Measurements from ENCODE around the gene PLD6.
"Not testable (repeated sequence)": the region's sequence is repeated elsewhere in the genome, so short reads cannot be mapped to it uniquely, and the experiment has no call there.

Gene PLD6

DNA sequence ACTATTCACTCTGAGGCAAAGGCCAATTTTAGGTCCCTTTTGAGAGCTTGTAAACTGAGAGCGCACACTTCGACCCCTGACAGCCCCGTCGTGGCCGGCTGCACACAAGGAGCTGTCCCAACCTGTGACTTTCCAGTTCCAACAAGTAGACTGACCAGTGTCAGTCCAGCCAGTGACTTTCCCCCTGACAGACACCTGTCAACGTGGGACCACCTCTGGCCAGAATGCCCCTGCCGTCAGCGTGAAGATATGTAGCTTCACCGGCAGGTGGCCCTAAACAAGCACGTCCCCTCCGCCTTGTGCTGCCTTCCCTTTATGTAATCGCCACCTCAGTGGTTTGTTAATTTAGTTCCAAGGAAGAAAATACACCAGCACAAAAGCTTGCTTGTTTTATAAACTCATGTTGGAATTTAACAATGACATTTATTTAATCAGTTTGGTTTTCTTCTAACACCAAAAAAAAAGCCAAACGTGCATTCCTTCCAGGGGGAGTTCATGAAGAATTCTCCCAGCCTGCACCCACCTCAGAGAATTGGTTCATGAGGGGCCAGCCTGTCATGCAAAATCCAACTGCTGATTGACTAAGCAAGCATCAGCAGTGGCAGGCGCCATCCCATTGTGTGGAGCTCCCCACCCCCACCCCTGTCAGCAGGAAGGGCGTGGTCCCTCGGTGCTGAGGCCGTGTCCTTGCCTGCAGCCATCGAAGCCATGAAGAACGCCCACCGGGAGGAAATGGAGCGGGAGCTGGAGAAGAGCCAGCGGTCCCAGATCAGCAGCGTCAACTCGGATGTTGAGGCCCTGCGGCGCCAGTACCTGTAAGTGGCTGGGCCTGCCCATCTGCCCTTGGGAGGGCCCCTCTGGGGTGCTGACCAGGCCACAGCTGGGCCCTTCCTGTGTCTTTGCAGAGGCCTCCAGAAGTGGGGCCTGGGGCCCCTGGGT, 33.9 kb downstream of the PLD6 start:
- DNase-seq = no peak

DNA sequence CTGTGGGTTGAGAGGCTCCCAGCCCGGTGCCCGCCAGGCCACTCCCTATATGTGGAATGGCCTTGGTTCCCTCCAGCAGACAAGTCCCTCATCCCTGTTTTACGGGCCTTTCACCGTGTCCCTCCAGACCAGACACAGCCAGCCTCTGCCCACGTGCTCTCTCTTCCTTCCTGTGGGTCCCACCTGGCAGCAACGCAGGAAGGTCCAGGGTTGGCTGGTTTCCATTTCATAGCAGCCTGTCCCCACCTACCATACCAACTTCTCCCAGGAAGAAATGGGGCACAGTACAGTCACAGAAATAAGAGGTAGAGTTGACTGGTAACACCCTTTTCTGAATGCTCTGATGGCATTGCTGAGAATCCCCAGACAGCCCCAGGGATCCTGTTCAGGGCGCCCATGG, 34.9 kb downstream of the PLD6 start:
- no peak for DNase-seq

DNA sequence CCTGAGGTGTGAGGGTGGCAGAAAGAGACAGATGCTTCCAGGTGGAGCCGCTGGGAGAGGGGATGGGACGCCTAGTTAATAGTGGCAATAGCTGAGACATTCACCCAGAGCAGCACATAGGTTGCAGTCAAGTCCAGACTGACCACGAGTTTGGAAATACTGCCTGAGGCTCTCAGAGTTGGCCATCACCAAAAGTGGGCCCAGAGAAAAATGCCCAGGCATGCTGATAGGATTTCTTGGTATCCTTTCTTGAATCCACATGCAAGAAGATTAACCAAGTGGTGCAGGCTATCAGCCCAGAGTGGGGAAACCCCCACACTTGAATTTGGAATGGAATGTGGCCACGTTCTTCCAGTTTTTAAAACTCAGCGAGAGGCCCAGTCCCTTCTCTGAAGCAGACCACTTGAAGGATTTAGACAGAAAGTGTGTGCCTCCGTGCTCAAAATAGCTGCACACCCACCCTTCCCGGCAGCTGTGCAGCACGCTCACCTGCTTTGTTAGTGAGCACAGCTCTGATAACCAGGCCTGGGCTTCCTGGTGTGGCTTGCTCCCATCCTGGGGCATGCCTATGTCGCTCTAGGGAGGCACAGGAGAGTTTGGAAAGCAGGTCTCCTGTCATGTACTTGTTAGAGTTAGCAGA, 35.7 kb downstream of the PLD6 start:
- no peak for DNase-seq

DNA sequence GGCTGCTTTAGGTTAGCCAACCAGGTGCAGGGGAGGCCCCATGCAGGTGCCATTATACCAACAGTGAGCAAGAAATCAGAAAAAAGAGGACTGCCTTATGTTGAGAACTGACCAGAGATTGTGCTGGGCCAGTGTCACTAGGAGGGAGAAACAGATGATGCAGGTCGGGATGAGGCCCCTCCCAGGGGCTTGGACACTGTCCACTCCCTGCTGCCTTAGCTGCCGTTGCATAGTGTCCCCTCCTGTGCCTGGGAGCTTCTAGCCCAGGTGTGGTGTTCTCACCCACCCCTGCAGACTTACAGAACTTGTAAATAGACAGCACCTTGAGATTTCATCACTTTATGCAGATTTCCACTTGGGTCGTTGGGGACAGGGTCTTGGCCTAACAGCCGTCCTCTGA, 36.7 kb downstream of the PLD6 start:
- DNase-seq = no peak

DNA sequence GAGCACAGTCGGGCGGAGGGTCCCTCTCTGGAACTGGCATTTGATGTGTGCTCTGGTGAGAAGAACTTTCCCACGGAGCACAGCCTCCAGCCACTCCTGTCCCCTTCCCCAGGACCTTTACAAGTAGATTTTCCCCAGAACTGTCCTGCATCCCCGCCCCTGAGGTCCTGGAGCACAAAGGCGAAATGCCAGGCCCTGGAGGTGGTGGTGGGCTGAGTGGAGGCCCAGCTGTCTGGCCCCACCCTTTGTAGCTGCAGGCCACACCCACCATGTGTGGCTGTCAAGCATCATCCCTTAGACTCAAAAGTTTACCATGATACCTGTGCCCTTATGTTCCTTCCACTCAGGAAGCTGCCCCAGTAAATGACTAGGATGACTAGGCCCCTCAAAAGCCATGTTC, 37.7 kb downstream of the PLD6 start:
- no peak for DNase-seq

DNA sequence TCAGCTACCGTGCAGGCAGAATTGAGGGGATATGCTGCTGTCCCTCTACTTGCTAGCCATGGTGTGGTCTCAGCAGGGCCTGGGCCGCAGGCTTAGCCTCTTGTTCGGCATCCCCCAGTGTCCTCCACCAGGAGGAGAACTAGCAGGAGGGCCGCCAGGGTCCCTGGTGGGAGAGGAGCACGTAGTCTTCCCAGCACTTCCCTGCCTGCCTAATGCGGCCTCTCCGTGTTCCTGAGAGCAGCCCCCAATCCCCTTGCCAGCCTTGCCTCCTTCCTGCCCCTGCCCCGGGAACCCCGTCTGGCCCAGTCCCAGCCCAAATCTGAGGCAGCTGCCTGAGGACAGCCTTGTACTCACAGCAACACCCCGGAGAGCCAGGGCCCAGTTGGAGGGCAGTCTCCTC, 38.1 kb downstream of the PLD6 start:
- DNase-seq = no peak

DNA sequence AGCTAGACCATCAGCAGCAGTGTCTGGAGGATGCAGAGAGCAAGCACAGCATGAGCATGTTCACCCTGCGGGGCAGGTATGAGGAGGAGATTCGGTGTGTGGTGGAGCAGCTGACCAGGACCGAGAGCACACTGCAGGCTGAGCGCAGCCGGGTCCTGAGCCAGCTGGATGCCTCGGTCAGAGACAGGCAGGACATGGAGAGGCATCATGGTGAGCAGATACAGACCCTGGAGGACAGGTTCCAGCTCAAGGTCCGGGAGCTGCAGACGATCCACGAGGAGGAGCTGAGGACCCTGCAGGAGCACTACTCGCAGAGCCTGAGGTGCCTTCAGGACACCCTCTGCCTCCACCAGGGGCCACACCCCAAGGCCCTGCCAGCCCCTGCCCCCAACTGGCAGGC, 38.8 kb downstream of the PLD6 start:
- no peak for DNase-seq

DNA sequence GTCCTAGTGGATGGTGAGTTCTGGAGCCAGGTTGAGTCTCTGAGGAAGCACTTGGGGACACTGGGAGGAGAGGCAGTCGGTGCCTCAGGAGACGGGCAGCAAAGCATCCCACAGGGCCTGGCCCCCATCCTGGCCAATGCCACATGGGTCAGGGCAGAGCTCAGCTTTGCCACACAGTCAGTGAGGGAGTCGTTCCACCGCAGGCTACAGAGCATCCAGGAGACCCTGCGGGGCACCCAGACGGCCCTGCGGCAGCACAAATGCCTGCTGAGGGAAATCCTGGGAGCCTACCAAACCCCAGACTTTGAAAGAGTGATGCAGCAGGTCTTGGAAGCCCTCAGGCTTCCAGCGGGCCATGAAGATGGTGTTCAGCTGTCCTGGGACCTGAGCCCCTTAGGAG, 39.7 kb downstream of the PLD6 start:
- no peak for DNase-seq

DNA sequence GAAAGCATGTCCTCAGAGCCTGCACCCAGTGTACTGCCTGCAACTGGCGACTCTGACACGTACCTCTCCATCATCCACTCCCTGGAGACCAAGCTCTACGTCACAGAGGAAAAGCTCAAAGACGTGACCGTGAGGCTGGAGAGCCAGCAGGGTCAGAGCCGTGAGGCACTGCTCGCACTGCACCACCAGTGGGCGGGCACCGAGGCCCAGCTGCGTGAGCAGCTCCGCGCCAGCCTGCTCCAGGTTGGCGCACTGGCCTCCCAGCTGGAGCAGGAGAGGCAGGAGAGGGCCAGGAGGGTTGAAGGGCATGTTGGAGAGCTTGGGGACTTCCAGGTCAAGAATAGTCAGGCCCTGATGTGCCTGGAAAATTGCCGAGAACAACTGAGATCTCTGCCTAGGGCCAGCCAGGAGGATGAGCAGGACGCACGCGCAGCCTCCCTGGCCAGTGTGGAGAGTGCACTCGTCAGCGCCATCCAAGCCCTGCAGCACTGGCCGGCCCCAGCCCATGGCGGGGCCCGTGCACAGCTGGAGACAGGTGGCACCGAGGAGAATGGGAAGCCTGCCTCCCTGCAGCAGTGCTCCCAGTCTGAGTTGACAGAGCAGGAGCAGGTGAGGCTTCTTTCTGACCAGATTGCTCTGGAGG, 40.3 kb downstream of the PLD6 start:
- no peak for DNase-seq

DNA sequence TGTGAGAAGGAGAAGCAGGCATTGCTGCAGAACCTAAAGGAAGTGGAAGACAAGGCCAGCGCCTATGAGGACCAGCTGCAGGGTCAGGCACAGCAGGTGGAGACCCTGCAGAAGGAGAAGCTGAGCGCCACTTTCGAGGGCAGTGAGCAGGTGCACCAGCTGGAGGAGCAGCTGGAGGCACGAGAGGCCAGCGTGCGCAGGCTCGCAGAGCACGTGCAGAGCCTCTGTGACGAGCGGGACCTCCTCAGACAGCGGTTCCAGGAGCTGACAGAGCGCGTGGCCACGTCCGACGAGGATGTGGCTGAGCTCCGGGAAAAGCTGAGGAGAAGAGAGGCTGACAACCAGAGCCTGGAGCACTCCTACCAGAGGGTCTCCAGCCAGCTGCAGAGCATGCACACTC, 41.5 kb downstream of the PLD6 start:
- no peak for DNase-seq

DNA sequence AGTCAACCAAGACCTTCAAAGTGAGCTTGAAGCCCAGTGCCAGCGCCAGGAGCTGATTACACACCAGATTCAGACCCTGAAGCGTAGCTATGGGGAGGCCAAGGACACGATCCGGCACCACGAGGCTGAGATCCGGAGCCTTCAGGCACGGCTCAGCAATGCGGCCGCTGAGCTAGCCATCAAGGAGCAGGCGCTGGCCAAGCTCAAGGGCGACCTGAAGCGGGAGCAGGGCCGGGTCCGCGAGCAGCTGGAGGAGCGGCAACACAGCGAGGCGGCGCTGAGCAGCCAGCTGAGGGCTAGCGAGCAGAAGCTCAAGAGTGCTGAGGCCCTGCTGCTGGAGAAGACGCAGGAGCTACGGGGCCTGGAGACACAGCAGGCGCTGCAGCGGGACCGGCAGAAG, 42.0 kb downstream of the PLD6 start:
- no peak for DNase-seq

DNA sequence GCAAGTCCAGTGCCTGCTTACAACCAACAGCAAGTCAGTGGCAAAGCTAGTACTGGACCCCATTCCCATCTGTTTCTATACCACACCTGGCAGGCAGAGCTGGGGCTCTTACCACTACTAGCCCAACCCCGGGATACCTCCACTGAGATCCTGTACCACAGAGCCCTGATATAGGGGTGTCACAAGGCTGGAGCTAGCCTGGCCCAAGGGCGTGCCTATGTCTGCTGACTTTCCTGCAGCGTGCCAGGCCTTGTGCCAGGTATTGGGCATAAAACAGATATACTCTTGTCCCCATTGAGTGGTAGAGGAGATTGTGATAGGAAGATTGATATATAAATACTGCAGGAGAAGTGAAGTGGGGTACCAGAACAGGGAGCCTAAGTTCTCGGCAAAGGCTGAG, 44.4 kb downstream of the PLD6 start:
- no peak for DNase-seq

DNA sequence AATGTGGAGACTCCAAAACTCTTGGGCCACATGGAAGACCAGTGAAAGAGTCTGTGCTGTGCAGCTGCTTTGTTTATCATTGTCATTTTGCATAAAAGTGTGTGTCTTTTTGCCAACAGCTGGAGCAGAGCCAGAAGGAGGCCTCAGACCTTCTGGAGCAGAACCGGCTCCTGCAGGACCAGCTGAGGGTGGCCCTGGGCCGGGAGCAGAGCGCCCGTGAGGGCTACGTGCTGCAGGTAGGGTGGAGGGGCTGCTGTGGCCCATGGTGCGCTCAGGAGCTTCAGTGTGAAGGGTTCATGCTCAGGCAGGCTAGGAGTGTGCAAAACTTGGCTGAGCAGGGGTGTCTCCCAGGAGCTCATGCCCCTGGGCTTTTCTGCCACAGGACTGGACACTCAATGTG, 45.0 kb downstream of the PLD6 start:
- DNase-seq = no peak

DNA sequence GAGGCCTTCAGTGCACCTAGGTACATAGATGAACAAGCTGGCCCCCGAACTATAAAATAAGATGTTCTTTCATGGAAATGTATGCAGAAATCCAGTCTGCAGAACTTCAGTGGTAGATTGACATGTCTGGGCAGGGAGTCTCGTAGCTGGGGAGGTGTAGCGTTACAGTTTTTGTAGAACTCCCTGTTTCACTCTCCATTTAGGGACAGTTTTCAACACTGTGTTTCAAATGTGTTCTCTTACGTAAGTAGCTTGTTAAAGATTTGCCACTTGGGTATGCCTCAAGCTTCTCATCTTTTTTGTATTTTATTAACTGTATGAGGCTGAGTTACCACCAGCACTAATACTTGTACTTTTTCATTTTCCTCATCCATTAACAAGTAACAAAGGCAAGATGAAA, 46.6 kb downstream of the PLD6 start:
- DNase-seq = no peak

DNA sequence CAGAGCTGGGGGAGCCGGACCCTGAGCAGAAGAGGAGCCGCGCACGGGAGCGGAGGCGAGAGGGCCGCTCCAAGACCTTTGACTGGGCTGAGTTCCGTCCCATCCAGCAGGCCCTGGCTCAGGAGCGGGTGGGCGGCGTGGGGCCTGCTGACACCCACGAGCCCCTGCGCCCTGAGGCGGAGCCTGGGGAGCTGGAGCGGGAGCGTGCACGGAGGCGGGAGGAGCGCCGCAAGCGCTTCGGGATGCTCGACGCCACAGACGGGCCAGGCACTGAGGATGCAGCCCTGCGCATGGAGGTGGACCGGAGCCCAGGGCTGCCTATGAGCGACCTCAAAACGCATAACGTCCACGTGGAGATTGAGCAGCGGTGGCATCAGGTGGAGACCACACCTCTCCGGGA, 47.6 kb downstream of the PLD6 start:
- not testable (repeated sequence) for DNase-seq

DNA sequence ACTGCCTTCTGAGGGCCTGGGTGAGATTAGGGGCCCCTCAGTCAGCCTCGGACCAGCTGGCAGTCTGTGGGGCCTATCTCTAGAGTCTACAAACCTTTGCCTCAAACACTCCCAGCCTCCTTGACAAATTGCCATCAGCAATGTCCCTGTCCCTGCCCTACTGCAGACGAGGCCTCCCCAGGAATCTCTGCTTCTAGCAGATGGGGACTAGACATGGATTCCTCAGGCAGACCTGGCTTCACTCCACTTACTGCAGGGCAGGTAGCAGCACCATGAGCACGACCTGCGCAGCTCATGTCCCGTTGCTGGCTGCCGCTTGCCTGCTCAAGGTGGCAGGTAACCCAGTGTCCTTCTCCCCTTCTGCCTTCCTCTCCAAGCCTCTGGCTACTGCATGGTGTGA, 49.1 kb downstream of the PLD6 start:
- DNase-seq = no peak

DNA sequence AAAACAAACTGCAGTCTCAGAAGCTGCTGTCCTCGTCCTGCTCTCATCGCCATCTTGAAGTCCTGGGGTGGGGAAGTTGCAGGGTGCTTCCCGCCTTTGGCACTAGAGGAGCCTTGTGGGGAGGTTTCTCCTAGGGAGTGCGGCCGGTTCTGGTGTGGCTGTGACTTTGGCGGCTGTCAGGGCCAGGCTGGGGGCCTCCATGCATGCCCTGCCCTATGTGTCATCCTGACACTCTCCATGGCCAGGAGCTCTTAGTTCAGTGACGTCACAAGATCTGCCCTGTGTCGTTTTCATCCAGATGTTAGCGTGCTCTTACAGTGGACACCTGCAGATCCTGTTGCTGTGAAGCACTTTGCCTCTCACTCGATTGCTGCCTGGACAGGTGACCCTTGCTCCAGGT, 49.6 kb downstream of the PLD6 start:
- DNase-seq = no peak

DNA sequence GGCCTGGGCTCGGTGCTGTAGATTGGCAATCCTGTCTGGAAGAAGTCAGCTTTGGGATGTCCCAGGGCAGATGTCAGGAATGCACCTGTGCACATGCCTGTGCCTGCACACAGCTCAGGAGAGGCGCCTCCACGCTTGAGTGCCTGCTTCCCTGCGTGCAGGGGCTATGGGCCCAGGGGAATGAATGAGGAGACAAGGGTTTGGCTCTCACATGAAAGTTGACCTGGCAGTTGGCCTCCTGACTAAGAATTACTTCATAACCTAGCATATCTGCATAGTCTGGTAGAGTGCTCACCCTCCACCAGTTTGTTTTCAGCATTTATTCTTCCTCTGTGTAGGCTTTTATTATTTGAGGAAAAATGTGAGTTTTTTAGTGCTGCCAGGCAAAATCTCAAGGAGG, 50.0 kb downstream of the PLD6 start:
- DNase-seq = no peak

DNA sequence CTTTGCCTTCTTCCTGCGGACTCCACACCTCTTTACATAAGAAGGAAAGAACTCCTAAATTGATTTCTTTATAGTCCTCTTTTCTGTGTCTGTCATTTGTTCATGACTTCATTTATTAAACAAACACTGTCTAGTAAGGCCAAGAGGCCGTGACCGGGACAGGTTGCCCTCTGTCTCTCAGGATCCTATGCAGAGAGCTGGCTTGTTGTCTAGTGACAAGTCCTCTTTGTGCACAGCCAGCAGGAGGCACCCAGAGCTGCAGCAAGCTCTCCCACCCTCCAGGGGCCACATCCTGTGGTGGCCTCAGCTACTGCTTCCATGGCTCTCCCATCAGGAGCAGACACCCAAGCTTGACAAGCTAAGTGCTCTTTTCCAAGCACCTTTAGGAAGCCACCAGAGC, 50.6 kb downstream of the PLD6 start:
- no peak for DNase-seq

DNA sequence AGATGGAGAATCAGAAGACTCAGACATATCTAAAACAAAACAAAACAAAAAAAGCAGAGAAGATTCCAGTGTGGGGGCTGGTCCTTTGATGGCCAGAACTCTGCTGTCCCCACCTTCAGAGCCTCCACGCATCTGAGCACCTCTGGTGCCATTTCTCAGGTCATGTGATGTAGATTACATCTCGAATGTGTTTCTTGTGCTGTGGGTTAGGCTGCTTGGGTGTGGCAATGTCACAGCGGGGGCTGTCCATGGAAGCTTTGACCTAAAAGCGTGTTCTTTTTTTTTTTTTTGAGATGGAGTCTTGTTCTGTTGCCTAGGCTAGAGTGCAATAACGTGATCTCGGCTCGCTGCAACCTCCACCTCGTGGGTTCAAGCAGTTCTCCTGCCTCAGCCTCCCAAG, 51.2 kb downstream of the PLD6 start:
- DNase-seq = no peak

DNA sequence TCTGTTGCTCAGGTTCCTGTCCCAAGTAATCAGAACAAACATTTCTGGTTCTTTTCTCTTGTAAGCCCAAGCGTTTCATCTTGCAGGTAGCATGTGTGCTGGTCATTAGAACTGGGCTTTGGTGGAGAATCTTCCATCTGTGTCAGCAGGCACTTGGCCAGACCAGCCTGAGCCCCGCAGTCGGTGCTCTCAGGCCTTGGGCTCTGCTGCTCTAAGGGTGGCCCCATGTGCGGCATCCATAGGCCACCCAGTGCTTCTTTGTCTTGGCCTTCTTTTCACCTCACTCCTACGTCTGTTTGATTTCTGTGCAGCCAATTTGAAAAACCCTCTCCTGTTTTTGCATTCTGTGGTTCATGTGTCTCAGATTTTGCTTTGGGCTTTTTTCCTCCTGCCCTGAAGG, 51.6 kb downstream of the PLD6 start:
- no peak for DNase-seq

DNA sequence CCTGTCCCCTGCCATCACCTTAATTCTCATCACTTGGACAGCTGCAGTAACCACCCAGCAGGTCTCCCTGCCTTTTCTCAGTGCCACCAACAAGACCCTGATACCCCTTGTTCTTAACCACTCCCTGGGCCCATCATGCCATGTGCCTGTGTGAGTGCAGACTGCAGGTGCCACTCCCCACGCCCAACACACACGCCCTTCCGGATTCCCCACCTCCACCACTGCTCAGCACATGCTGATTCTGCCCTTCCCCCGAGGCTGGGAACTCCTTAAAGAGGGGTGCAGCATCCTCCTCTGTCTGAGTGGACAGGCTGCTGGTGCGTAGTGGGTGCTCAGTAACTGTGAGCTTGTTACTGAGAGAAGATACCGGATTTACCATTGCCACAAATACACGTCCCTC, 52.4 kb downstream of the PLD6 start:
- no peak for DNase-seq

DNA sequence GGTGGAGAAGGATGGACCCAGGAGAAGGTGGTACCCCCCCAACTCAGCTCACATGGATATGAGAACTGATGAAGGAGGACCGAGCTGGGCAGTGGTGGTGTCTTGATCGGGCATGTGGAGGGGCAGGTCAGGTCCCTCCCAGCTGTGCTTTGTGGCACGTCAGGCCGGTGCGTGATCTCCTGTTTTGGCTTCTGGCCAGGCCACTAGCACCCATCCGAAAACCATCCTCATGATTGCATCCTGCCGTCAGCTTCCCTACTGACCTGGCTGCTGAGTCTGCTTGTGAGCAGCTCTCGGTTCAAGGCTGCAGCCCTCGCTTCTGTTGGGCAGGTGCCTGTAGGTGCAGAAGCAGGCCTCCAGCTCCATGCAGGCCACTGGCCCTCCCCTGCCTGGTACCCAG, 53.1 kb downstream of the PLD6 start:
- DNase-seq = no peak

DNA sequence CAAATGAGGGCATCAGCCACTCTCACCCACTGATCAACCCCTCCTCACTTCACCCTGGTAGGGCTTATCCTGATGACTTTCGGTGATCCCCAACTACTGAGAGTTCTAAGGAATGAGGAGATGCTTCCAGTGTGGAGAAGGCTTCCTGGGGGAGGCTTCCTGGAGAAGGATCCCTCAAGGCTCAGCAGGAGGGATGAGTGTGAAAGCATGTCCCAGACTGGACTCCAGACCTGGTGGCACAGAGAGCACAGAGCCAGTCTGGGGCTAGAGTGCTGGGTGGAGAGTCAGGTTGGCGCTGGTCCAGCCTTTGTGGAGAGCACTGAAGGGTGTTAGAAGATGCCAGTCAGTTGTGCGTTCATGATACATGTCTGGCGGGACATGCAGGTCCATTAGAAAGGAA, 53.7 kb downstream of the PLD6 start:
- DNase-seq = no peak

Data from NCI-H446 treated with DMSO at 0.1 percent for 48 hours (cell line).